Gastrocnemius medialis (tissue), 4 donors: ENCODE measurements around the gene ADAMTS15.

Experiments
- CTCF ChIP-seq, 5 experiments: fragments of 450-650 bp in 3 of 5; fragments of 200-600 bp in 2 of 5; sonication (generic) in 2 of 5; IDR thresholded peaks in 4 of 5; conservative IDR thresholded peaks in 1 of 5; 1 replicate in 4 of 5; 2 replicates in 1 of 5; pipeline ENCODE4 v1.5.1; 2016 to 2019; ENCODE audit warnings: antibody characterized with exemption in 5 of 5, mild to moderate bottlenecking in 3 of 5, moderate library complexity in 3 of 5
- POLR2A ChIP-seq, 2 donors: fragments of 450-650 bp; IDR thresholded peaks; one replicate each; pipeline ENCODE4 v1.6.1; 2017; ENCODE audit warnings: antibody characterized with exemption in 2 of 2, mild to moderate bottlenecking in 2 of 2, moderate library complexity in 2 of 2

GRCh38 chr11:130454491-130455252, 6.2 kb downstream of the ADAMTS15 start:
- TF ChIP-seq CTCF (IDR thresholded peaks at IDR 0.05 in 4 of 5, conservative IDR thresholded peaks at IDR 0.05 in 1 of 5) (no peak), POLR2A (IDR thresholded peaks at IDR 0.05) (no peak)
